K562 (cell line): ENCODE measurements around the gene USP24. TPM values are rescaled to one million over a fixed set of nuclear protein-coding genes. Genes with fewer than 3 reads are reported as not detected.

Source experiments
- HMG20B ChIP-seq: fragments of 250-450 bp; sonication (Bioruptor Pico); IDR thresholded peaks from 2 replicates; pipeline ENCODE4 v1.5.0; 2021; ENCODE audit warnings: mild to moderate bottlenecking
- L3MBTL2 ChIP-seq: fragments of 450-650 bp; IDR thresholded peaks from 2 replicates; pipeline ENCODE4 v1.6.1; 2016; ENCODE audit warnings: mild to moderate bottlenecking, moderate library complexity
- POLR2H ChIP-seq: IDR thresholded peaks from 2 replicates; pipeline ENCODE4 v1.6.1; 2016; ENCODE audit warnings: missing genetic modification characterization, low read depth, mild to moderate bottlenecking, control low read depth, missing compliant biosample characterization, moderate library complexity
- POLR3G ChIP-seq: IDR thresholded peaks from 2 replicates; pipeline ENCODE4 v1.6.1; 2011; ENCODE audit not compliant: insufficient read length, insufficient replicate concordance; ENCODE audit errors: extremely low read depth
- RBM22 ChIP-seq: fragments of 200-400 bp; formaldehyde crosslinking; IDR thresholded peaks from 2 replicates; pipeline ENCODE4 v1.6.1; 2018; ENCODE audit warnings: low read length, low read depth; ENCODE audit not compliant: poor library complexity, severe bottlenecking
- SNRNP70 ChIP-seq: fragments of 200-400 bp; formaldehyde crosslinking; optimal IDR thresholded peaks from 2 replicates; pipeline ENCODE3; 2017; ENCODE audit warnings: low read depth, low read length
- UBTF ChIP-seq, 2 experiments: IDR thresholded peaks; 2 replicates each; pipeline ENCODE4 v1.6.1; 2012; ENCODE audit warnings: improper control_type of control experiment in 2 of 2, low read depth in 2 of 2, low read length in 2 of 2, borderline replicate concordance in 1 of 2
- XRCC4 ChIP-seq: IDR thresholded peaks from one replicate; pipeline ENCODE4 v1.6.1; 2011; ENCODE audit not compliant: insufficient read depth, insufficient read length; ENCODE audit errors: extremely low read depth
- ZNF174 ChIP-seq: fragments of 250-450 bp; sonication (Bioruptor Pico); IDR thresholded peaks from 2 replicates; pipeline ENCODE4 v1.4.0; 2020; ENCODE audit warnings: mild to moderate bottlenecking
- polyA plus RNA-seq, 8 experiments: library from polyadenylated mRNA; depleted of rRNA in 4 of 8; stranded (reverse) in 5 of 8; unstranded in 3 of 8; fragments of >200 nt; fragmentation: Nextera tagmentation in 2 of 8; fragmentation: Illumina TruSeq in 1 of 8; extraction: Ambion mirVana in 2 of 8; extraction: Trizol in 1 of 8; gene quantifications; 2 replicates each; pipeline versions ENCODE4 v1.2.1 to v1.2.3, GENCODE V29; 2011 to 2014; ENCODE audit warnings: inconsistent platforms in 1 of 8, missing spikeins in 1 of 8
- total RNA-seq, 7 experiments: library from RNA; depleted of rRNA in 6 of 7; stranded (reverse); fragments of >200 nt in 6 of 7; fragmentation: Illumina TruSeq in 2 of 7; extraction: Trizol in 2 of 7; gene quantifications; 2 replicates each; pipeline versions ENCODE4 v1.2.1 to v1.2.3, GENCODE V29; 2011 to 2021; ENCODE audit warnings: low replicate concordance in 1 of 7
- TF ChIP-seq, protein P1 (sequence below): fragments of 250-450 bp; sonication (Bioruptor Pico); IDR thresholded peaks from 2 replicates; pipeline ENCODE4 v1.4.0; 2020; ENCODE audit warnings: mild to moderate bottlenecking, moderate library complexity
- TF ChIP-seq, protein P2 (sequence below): sonication (generic); formaldehyde crosslinking; IDR thresholded peaks from 2 replicates; pipeline ENCODE4 v1.8.0; 2023; ENCODE audit warnings: mild to moderate bottlenecking, missing genetic modification reagents

USP24 gene
- total and polyA plus RNA-seq, 9 of the 15 experiments (the other 6 are each of a cell fraction or from before 2014, with no cell fraction given): 7.7 to 62.6 (median 36.8) TPM

- TF ChIP-seq, protein P1, sequence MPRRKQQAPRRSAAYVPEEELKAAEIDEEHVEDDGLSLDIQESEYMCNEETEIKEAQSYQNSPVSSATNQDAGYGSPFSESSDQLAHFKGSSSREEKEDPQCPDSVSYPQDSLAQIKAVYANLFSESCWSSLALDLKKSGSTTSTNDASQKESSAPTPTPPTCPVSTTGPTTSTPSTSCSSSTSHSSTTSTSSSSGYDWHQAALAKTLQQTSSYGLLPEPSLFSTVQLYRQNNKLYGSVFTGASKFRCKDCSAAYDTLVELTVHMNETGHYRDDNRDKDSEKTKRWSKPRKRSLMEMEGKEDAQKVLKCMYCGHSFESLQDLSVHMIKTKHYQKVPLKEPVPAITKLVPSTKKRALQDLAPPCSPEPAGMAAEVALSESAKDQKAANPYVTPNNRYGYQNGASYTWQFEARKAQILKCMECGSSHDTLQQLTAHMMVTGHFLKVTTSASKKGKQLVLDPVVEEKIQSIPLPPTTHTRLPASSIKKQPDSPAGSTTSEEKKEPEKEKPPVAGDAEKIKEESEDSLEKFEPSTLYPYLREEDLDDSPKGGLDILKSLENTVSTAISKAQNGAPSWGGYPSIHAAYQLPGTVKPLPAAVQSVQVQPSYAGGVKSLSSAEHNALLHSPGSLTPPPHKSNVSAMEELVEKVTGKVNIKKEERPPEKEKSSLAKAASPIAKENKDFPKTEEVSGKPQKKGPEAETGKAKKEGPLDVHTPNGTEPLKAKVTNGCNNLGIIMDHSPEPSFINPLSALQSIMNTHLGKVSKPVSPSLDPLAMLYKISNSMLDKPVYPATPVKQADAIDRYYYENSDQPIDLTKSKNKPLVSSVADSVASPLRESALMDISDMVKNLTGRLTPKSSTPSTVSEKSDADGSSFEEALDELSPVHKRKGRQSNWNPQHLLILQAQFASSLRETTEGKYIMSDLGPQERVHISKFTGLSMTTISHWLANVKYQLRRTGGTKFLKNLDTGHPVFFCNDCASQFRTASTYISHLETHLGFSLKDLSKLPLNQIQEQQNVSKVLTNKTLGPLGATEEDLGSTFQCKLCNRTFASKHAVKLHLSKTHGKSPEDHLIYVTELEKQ: no peak
- TF ChIP-seq UBTF (IDR thresholded peaks at IDR 0.05; ENCODE audit: borderline replicate concordance in 1 of 2, low read depth in 2 of 2, low read length in 2 of 2) (no peak), POLR2H (tag) (no peak), HMG20B (CRISPR knock-in tag) (no peak), ZNF174 (no peak), POLR3G (no peak), RBM22 (no peak), SNRNP70 (no peak), XRCC4 (no peak), L3MBTL2 (no peak)
- TF ChIP-seq, protein P2, sequence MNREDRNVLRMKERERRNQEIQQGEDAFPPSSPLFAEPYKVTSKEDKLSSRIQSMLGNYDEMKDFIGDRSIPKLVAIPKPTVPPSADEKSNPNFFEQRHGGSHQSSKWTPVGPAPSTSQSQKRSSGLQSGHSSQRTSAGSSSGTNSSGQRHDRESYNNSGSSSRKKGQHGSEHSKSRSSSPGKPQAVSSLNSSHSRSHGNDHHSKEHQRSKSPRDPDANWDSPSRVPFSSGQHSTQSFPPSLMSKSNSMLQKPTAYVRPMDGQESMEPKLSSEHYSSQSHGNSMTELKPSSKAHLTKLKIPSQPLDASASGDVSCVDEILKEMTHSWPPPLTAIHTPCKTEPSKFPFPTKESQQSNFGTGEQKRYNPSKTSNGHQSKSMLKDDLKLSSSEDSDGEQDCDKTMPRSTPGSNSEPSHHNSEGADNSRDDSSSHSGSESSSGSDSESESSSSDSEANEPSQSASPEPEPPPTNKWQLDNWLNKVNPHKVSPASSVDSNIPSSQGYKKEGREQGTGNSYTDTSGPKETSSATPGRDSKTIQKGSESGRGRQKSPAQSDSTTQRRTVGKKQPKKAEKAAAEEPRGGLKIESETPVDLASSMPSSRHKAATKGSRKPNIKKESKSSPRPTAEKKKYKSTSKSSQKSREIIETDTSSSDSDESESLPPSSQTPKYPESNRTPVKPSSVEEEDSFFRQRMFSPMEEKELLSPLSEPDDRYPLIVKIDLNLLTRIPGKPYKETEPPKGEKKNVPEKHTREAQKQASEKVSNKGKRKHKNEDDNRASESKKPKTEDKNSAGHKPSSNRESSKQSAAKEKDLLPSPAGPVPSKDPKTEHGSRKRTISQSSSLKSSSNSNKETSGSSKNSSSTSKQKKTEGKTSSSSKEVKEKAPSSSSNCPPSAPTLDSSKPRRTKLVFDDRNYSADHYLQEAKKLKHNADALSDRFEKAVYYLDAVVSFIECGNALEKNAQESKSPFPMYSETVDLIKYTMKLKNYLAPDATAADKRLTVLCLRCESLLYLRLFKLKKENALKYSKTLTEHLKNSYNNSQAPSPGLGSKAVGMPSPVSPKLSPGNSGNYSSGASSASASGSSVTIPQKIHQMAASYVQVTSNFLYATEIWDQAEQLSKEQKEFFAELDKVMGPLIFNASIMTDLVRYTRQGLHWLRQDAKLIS (CRISPR knock-in tag): no peak
Observed at GRCh38 chr1:55213885-55214211, 1.3 kb downstream of the USP24 start (continued).
